ENCODE measurements around the gene PPM1H.
"Not testable (repeated sequence)": the region's sequence is repeated elsewhere in the genome, so short reads cannot be mapped to it uniquely, and the experiment has no call there.

PPM1H gene

DNA sequence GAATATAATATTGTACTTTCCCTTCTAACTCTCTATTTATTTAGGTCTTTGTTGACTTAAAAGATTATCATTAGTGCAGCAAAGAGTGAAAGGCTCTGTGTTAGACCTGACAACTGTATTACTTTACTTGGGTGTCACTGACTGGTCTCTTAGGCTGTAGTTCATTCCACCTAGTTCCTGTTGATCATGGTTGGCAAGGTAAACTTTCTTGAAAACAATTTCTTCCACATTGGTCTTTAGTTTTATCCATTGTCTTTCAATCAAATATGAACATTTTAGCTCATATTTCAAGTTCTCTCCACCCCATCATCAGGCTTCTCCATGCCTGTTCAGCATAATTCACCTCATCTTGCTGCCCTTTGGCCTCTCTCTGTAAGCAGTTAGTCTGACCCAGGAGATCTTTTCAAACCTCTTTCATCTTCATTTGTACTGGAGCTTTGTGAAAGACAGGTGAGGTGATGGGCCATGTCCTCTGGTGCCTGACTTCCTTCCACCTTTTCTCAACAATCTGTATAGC lies 32.1 kb upstream of the PPM1H start:
- ATAC-seq (ENCODE audit: insufficient read depth, low read depth) (no peak), DNase-seq (no peak)
- TF ChIP-seq CTCF (IDR thresholded peaks at IDR 0.05; ENCODE audit: borderline replicate concordance, extremely low read depth, low read length, poor library complexity, severe bottlenecking) (no peak), EZH2 (IDR thresholded peaks at IDR 0.05; ENCODE audit: borderline replicate concordance, low read depth, low read length, severe bottlenecking) (no peak)
- H3K27ac ChIP-seq (ENCODE audit: low read length) = no peak overlapping the region
- no peak overlapping the region for H3K4me2 ChIP-seq (ENCODE audit: insufficient read depth, low read length)
- H4K20me1 ChIP-seq (ENCODE audit: insufficient read depth, low read length) = no peaks in the 10 kb centered on the region
- H3K4me1 ChIP-seq (ENCODE audit: insufficient read depth, low read length) = no peaks in the 10 kb centered on the region
- no peak overlapping the region for H3K4me3 ChIP-seq (ENCODE audit: low read depth in 1 of 2, low read length in 2 of 2)
- no peaks in the 10 kb centered on the region for H3K27me3 ChIP-seq (ENCODE audit: insufficient read depth, low read length, poor library complexity)
- no peaks in the 10 kb centered on the region for H3K36me3 ChIP-seq (ENCODE audit: insufficient read depth, low read length)
- H3K79me2 ChIP-seq (ENCODE audit: insufficient read depth, low read length) = no peaks in the 10 kb centered on the region
- H3K9me3 ChIP-seq (ENCODE audit: insufficient read depth, low read length, severe bottlenecking) = no peaks in the 10 kb centered on the region
- no peak overlapping the region for H2AFZ ChIP-seq (ENCODE audit: low read depth, low read length)
- no peak overlapping the region for H3K9ac ChIP-seq (ENCODE audit: low read depth, low read length)

DNA sequence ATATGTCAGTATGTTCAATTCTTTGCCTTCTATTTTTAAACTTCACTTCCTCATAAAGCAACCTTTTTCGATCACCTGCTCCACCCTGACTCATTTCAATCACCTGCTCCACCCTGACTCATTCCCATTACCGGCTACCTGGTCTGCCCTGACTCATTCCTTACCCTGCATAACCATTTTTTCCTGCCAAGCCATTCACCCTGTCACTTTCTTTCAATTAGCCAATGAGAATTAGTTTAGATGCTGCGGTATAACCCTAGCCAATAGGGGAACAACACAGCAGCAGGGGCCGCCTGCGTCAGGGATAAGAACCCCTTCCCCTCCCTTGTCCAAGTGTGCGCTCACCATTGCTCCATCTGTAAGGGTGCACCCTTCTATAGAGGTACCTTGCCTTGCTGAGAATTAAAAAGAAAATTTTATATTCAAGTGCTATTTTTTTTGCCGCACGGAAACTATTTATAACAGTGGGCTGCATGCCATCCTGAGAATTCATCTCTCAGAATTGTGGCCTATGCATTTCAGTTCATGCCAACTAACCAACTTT lies 31.6 kb upstream of the PPM1H start:
- H3K27me3 ChIP-seq (ENCODE audit: insufficient read depth, low read length, poor library complexity); H3K79me2 ChIP-seq (ENCODE audit: insufficient read depth, low read length); H3K4me2 ChIP-seq (ENCODE audit: insufficient read depth, low read length); H3K36me3 ChIP-seq (ENCODE audit: insufficient read depth, low read length); H3K4me3 ChIP-seq (ENCODE audit: low read depth in 1 of 2, low read length in 2 of 2); H3K4me1 ChIP-seq (ENCODE audit: insufficient read depth, low read length); H3K9ac ChIP-seq (ENCODE audit: low read depth, low read length); H3K27ac ChIP-seq (ENCODE audit: low read length); ATAC-seq (ENCODE audit: insufficient read depth, low read depth); H4K20me1 ChIP-seq (ENCODE audit: insufficient read depth, low read length); DNase-seq; H2AFZ ChIP-seq (ENCODE audit: low read depth, low read length); H3K9me3 ChIP-seq (ENCODE audit: insufficient read depth, low read length, severe bottlenecking): not testable (repeated sequence)

- H3K4me2 ChIP-seq (ENCODE audit: insufficient read depth, low read length); H3K9me3 ChIP-seq (ENCODE audit: insufficient read depth, low read length, severe bottlenecking); H3K36me3 ChIP-seq (ENCODE audit: insufficient read depth, low read length); H3K27me3 ChIP-seq (ENCODE audit: insufficient read depth, low read length, poor library complexity); H4K20me1 ChIP-seq (ENCODE audit: insufficient read depth, low read length); H3K9ac ChIP-seq (ENCODE audit: low read depth, low read length); H2AFZ ChIP-seq (ENCODE audit: low read depth, low read length); H3K79me2 ChIP-seq (ENCODE audit: insufficient read depth, low read length); DNase-seq; ATAC-seq (ENCODE audit: insufficient read depth, low read depth); H3K27ac ChIP-seq (ENCODE audit: low read length); H3K4me3 ChIP-seq (ENCODE audit: low read depth in 1 of 2, low read length in 2 of 2); H3K4me1 ChIP-seq (ENCODE audit: insufficient read depth, low read length): not testable (repeated sequence)
Observed at GRCh38 chr12:62965700-62966099, 30.8 kb upstream of the PPM1H start.

- H3K27me3 ChIP-seq (ENCODE audit: insufficient read depth, low read length, poor library complexity); H2AFZ ChIP-seq (ENCODE audit: low read depth, low read length); DNase-seq; H3K4me3 ChIP-seq (ENCODE audit: low read depth in 1 of 2, low read length in 2 of 2); H4K20me1 ChIP-seq (ENCODE audit: insufficient read depth, low read length); H3K79me2 ChIP-seq (ENCODE audit: insufficient read depth, low read length); H3K27ac ChIP-seq (ENCODE audit: low read length); H3K36me3 ChIP-seq (ENCODE audit: insufficient read depth, low read length); H3K9ac ChIP-seq (ENCODE audit: low read depth, low read length); H3K9me3 ChIP-seq (ENCODE audit: insufficient read depth, low read length, severe bottlenecking); ATAC-seq (ENCODE audit: insufficient read depth, low read depth); H3K4me2 ChIP-seq (ENCODE audit: insufficient read depth, low read length); H3K4me1 ChIP-seq (ENCODE audit: insufficient read depth, low read length): not testable (repeated sequence)
Observed at GRCh38 chr12:62965242-62965641, 30.3 kb upstream of the PPM1H start.

- Histone ChIP-seq H3K4me2 (ENCODE audit: insufficient read depth, low read length) (no peak overlapping the region), H3K4me3 (ENCODE audit: low read depth in 1 of 2, low read length in 2 of 2) (no peak overlapping the region), H3K27me3 (ENCODE audit: insufficient read depth, low read length, poor library complexity) (no peaks in the 10 kb centered on the region), H3K9ac (ENCODE audit: low read depth, low read length) (no peak overlapping the region), H3K9me3 (ENCODE audit: insufficient read depth, low read length, severe bottlenecking) (no peaks in the 10 kb centered on the region), H3K27ac (ENCODE audit: low read length) (no peak overlapping the region), H4K20me1 (ENCODE audit: insufficient read depth, low read length) (no peaks in the 10 kb centered on the region), H3K79me2 (ENCODE audit: insufficient read depth, low read length) (no peaks in the 10 kb centered on the region), H3K36me3 (ENCODE audit: insufficient read depth, low read length) (no peaks in the 10 kb centered on the region), H3K4me1 (ENCODE audit: insufficient read depth, low read length) (no peaks in the 10 kb centered on the region), H2AFZ (ENCODE audit: low read depth, low read length) (no peak overlapping the region)
- TF ChIP-seq CTCF (IDR thresholded peaks at IDR 0.05; ENCODE audit: borderline replicate concordance, extremely low read depth, low read length, poor library complexity, severe bottlenecking) (no peak), EZH2 (IDR thresholded peaks at IDR 0.05; ENCODE audit: borderline replicate concordance, low read depth, low read length, severe bottlenecking) (no peak)
- DNase-seq (no peak), ATAC-seq (ENCODE audit: insufficient read depth, low read depth) (no peak)
Observed at GRCh38 chr12:62963486-62964041, 28.6 kb upstream of the PPM1H start.
